Breast epithelium (tissue), 4 donors: ENCODE results near the gene ZNF423. TPM values are rescaled to one million over a fixed set of nuclear protein-coding genes. Genes with fewer than 3 reads are reported as not detected.

Experiments used
- DNase-seq, 2 donors: peaks; one replicate each; pipeline ENCODE4 v3.0.0-alpha.2; 2019; ENCODE audit warnings: low spot score in 2 of 2
- H3K27ac ChIP-seq, 2 donors: fragments of 200-600 bp; sonication (generic) in 1 of 2; one replicate each; pipeline ENCODE4 v1.5.1; 2016 to 2019; ENCODE audit warnings: mild to moderate bottlenecking in 1 of 2
- H3K27me3 ChIP-seq, 2 donors: fragments of 200-600 bp; sonication (generic) in 1 of 2; one replicate each; pipeline versions ENCODE4 v1.5.1 to v1.6.0; 2017 to 2019; ENCODE audit warnings: control low read depth in 1 of 2, mild to moderate bottlenecking in 1 of 2
- H3K36me3 ChIP-seq: fragments of 200-600 bp; one replicate; pipeline ENCODE4 v1.5.1; 2019
- H3K4me1 ChIP-seq, 2 donors: fragments of 200-600 bp; sonication (generic); one replicate each; pipeline ENCODE4 v1.5.1; 2016 to 2019; ENCODE audit warnings: control low read depth in 1 of 2
- H3K4me3 ChIP-seq, 3 donors: fragments of 200-600 bp; sonication (generic); 1 replicate in 2 of 3; 2 replicates in 1 of 3; pipeline ENCODE4 v1.5.1; 2016 to 2019; ENCODE audit warnings: mild to moderate bottlenecking in 3 of 3, moderate library complexity in 2 of 3
- H3K9me3 ChIP-seq, 2 donors: fragments of 200-600 bp; sonication (generic) in 1 of 2; one replicate each; pipeline ENCODE4 v1.5.1; 2016 to 2019; ENCODE audit warnings: control low read depth in 1 of 2
- CTCF ChIP-seq, 3 donors: fragments of 450-650 bp; IDR thresholded peaks; one replicate each; pipeline ENCODE4 v1.5.1; 2016 to 2017; ENCODE audit warnings: antibody characterized with exemption in 3 of 3, mild to moderate bottlenecking in 3 of 3, moderate library complexity in 3 of 3
- POLR2A ChIP-seq: fragments of 450-650 bp; IDR thresholded peaks from one replicate; pipeline ENCODE4 v1.6.1; 2016; ENCODE audit warnings: antibody characterized with exemption, mild to moderate bottlenecking, moderate library complexity
- POLR2AphosphoS5 ChIP-seq, 3 donors: sonication (generic); formaldehyde crosslinking; IDR thresholded peaks; one replicate each; pipeline ENCODE4 v1.6.1; 2017; ENCODE audit warnings: antibody characterized with exemption in 3 of 3
- intact Hi-C: fragments of 100-400 bp; cut with DNase I; formaldehyde crosslinking; loops from one replicate; pipeline ENCODE4 v1.15.1; 2023; ENCODE audit warnings: low total_unique reads
- total RNA-seq, 3 donors: library from RNA; depleted of rRNA; stranded (reverse); fragments of >200 nt; gene quantifications; one replicate each; pipeline ENCODE4 v1.1.0, GENCODE V29; 2016

The ZNF423 gene
- total RNA-seq, 3 donors from 2014 or later, result 4.7 to 8.0 (median 5.9) TPM

GRCh38 chr16:49899991-49900695, 44.2 kb upstream of the ZNF423 start:
- Histone ChIP-seq H3K36me3 (no peaks in the 10 kb centered on the region), H3K4me3 (no peak overlapping the region), H3K27me3 (no peaks in the 10 kb centered on the region), H3K9me3 (no peaks in the 10 kb centered on the region), H3K4me1 (no peaks in the 10 kb centered on the region), H3K27ac (no peak overlapping the region)
- no peak for DNase-seq
- TF ChIP-seq POLR2AphosphoS5 (IDR thresholded peaks at IDR 0.05) (no peak), CTCF (IDR thresholded peaks at IDR 0.05) (no peak), POLR2A (no peak)
- intact Hi-C loops, result no loop called here

- TF ChIP-seq CTCF (IDR thresholded peaks at IDR 0.05), result no peak
- TF ChIP-seq POLR2A, result no peak
- no peak for TF ChIP-seq POLR2AphosphoS5 (IDR thresholded peaks at IDR 0.05)
- no peak for DNase-seq
- intact Hi-C loops, result no loop called here
- no peaks in the 10 kb centered on the region for H3K27me3 ChIP-seq
- H3K27ac ChIP-seq, result no peak overlapping the region
- no peaks in the 10 kb centered on the region for H3K9me3 ChIP-seq
- H3K4me1 ChIP-seq, result no peaks in the 10 kb centered on the region
- H3K4me3 ChIP-seq, result no peak overlapping the region
- no peaks in the 10 kb centered on the region for H3K36me3 ChIP-seq
Observed at GRCh38 chr16:49896447-49896964, 40.6 kb upstream of the ZNF423 start.

GRCh38 chr16:49890876-49891275, 35.0 kb upstream of the ZNF423 start:
- no peak for DNase-seq
- intact Hi-C loops, result no loop called here
- Histone ChIP-seq H3K36me3 (no peaks in the 10 kb centered on the region), H3K4me1 (no peaks in the 10 kb centered on the region), H3K27ac (no peak overlapping the region), H3K27me3 (no peaks in the 10 kb centered on the region), H3K9me3 (peaks cover 0 to 7% of the 10 kb centered on the region in 2 donors), H3K4me3 (no peak overlapping the region)
- TF ChIP-seq CTCF (IDR thresholded peaks at IDR 0.05), result no peak
- no peak for TF ChIP-seq POLR2A
- TF ChIP-seq POLR2AphosphoS5 (IDR thresholded peaks at IDR 0.05), result no peak

GRCh38 chr16:49889725-49890397, 33.9 kb upstream of the ZNF423 start:
- no peak for TF ChIP-seq POLR2A
- TF ChIP-seq POLR2AphosphoS5 (IDR thresholded peaks at IDR 0.05), result no peak
- TF ChIP-seq CTCF (IDR thresholded peaks at IDR 0.05), result no peak
- no peak for DNase-seq
- Histone ChIP-seq H3K27ac (no peak overlapping the region), H3K9me3 (peaks cover 0 to 7% of the 10 kb centered on the region in 2 donors), H3K4me1 (no peaks in the 10 kb centered on the region), H3K4me3 (no peak overlapping the region), H3K27me3 (no peaks in the 10 kb centered on the region), H3K36me3 (no peaks in the 10 kb centered on the region)
- intact Hi-C loops, result no loop called here

- Histone ChIP-seq H3K27me3 (no peaks in the 10 kb centered on the region), H3K4me3 (no peak overlapping the region), H3K4me1 (no peaks in the 10 kb centered on the region), H3K9me3 (peaks cover 0 to 7% of the 10 kb centered on the region in 2 donors), H3K27ac (no peak overlapping the region), H3K36me3 (no peaks in the 10 kb centered on the region)
- intact Hi-C loops, result no loop called here
- TF ChIP-seq POLR2A, result no peak
- TF ChIP-seq CTCF (IDR thresholded peaks at IDR 0.05), result no peak
- TF ChIP-seq POLR2AphosphoS5 (IDR thresholded peaks at IDR 0.05), result no peak
- DNase-seq, result no peak
Observed at GRCh38 chr16:49886554-49887094, 30.7 kb upstream of the ZNF423 start.
